Activated CD8-positive, alpha-beta memory T cell treated with anti-CD3 and anti-CD28 coated beads, Interleukin-2, amount 50 U/mL, for 48 hours (primary cell): ENCODE data around the gene OR10H3.
"Not testable (repeated sequence)": the region's sequence is repeated elsewhere in the genome, so short reads cannot be mapped to it uniquely, and the experiment has no call there.

Experiments
- DNase-seq: peaks from one replicate; pipeline ENCODE4 v3.0.0-alpha.2; 2020

Gene OR10H3

DNA sequence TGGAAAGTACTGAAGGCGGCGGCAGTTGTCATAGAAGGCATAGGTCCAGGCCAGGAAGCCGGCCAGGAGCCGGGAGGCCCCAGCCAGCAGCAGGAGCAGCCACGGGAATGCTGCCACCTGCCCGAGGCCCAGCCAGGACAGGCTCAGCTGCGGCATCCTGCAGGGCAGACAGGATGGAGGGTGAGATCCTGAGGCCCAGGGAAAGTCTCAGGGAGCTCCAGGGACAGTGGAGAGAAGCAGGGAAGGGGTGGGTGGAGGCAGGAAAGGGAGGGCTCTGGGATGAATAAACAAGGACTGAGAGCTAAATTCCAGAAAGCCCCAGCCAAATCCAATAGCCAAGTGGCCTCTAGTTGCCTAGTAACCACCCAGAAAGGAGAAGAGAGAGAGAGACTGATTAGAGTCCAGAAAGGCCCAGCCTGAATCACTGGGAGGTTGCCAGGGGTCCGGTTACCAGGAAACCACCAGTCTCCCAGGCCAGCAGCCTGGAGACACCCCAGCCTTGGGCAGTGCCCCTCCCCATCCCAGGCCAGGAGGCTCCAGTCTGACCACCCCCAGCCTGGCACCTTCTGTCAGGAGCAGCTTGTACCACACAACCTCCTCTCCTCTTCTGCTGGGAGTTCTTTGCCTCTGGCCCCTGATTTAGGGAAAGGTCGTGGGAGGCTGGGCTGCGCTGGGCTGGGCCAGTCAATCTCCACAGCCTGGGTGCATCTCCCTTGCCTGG is 42.1 kb downstream of the OR10H3 start:
- no peak for DNase-seq

DNA sequence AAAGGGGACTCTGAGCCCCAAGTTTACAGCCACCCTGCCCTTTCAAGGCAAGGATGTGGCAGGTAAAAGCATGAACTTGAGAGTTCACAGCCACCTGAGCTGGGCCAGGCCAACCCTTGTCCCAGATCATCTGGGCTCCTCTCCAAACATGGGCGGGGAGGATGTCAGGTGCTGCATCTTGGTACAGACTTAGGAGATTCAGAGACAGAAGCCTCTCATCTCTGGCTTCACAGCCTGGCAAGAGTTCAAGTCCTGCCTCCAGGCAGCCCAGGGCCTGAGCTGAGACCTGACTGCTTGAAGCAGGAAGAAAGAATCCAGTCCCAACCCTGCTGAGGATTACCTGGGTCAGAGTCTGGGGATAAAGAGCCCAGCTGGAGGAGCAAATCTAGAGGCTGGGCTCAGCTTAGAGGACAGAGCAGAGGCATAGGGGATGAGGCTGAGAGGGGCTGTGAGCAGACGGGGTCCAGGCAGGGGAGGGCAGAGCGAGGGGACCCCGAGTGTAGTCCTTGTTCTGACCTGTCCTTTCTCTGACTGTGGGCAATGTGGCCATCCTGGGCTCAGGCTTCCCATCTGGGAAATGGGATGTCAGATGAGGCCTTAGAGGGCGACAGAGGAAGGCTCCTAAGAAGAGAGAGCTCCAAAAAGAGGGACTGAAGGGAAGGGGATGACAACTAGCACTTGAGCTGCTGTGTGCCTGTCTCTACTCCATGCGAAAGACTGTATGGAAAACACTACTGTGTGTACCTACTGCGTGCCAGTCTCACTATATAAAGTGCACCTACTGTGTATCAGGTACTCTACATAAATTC is 43.0 kb downstream of the OR10H3 start:
- DNase-seq = no peak

DNA sequence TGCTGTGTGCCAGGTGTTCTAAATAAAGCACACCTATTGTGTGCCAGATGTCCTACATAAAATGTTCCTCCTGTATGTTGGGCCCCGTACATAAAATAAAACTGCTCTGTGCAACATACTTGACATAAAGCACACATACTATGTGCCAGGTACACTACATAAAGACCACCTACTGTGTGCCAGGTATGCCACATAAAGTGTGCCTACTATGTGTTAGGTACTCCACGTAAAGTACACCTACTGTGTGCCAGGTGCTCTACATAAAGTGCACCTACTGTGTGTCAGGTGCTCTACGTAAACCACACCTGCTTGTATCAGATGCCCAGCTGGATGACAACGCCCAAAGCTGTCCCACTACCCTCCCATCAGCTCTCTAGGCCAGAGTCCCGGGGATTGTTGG is 43.9 kb downstream of the OR10H3 start:
- no peak for DNase-seq

DNA sequence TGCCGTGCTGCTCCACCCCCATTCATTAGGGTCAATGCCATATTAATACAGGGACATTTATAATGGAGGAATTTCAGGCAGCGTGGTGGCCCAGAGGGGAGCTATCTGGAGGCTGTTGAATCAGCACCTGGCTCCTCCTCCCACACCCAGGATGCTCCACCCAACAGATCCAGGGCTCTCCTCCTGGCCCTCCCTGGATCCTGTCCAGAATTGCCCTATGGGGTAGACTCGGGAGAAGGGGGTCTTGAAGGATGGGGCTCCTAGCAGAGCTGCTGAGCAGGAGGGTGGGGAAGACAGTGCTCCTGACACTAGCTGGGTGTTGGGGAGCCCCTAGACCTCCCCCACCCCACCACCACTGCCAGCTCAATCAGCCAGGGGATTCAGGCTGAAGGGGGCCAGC is 44.4 kb downstream of the OR10H3 start:
- DNase-seq = no peak

DNA sequence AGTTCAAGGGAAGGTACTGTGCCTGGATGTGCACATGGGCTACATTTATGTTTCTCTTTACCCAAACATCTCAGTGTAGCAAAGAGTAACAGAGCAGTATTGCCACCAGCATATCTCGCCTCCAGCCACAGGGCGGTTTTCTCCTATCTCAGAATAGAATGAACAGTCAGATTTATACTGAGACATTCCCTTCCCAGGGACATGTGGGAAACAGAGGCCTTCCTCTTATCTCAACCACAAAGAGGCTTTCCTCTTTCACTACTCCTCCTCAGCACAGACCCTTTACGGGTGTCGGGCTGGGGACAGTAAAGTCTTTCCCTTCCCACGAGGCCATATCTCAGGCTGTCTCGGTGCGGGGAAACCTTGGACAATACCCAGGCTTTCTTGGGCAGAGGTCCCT is 45.1 kb downstream of the OR10H3 start:
- DNase-seq = not testable (repeated sequence)

DNA sequence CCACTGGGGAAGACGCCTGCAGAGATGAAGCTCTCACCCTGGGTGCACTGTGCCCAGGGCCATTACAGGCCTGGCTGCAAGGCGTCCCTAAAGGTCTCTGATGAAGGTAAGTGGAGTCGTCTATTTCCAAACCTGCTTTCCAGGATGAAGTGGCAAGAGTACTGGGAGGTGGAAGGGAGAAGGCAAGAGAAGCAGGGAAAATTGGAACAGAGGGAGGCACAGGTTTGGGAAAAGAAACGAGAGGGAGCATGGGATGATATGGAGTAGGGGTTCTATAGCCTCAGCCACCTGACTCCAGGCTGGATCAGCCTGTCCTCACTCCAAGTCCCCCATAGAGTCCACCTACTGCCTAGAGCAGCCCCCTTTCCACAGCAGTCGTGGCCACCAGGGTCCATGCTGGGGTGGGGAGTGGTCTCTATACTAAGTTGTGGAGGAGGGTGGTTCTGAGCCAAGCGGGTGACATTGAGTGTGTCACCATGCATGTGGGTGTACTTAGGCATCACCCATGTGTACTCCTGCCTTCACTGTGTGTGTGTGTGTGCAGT is 49.9 kb downstream of the OR10H3 start, which contains the start of gene OR10H5:
Gene OR10H5, plus strand, starts transcription at position 51 of the 545 bp plus-strand sequence. CDS start 6,388 bp downstream, outside the sequence.
- DNase-seq = no peak

DNA sequence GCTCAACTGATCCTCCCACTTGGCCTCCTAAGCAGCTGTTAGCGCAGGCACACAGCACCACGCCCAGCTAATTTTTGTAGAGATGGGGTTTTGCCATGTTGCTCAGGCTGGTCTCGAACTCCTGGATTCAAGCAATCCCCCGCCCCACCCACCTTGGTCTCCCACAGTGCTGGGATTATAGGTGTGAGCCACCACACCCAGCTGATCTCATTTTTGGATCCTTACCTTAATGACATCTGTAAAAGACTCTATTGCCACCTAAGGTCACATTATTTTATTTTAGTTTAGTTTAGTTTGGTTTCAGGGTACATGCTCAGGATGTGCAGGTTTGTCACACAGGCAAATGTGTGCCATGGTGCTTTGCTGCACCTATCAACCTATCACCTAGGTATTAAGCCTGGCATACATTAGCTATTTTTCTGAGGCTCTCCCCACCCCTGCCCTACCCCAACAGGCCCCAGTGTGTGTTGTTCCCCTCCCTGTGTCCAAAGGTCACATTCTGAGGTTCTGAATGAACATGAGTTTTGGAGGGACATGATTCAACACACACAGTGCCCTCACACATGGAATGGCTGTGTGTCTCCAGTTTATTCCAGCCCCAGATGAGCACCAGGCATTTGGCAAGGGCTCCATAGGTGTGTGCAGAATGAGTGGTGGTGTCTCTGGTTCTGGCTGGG is 50.9 kb downstream of the OR10H3 start:
- DNase-seq = no peak

DNA sequence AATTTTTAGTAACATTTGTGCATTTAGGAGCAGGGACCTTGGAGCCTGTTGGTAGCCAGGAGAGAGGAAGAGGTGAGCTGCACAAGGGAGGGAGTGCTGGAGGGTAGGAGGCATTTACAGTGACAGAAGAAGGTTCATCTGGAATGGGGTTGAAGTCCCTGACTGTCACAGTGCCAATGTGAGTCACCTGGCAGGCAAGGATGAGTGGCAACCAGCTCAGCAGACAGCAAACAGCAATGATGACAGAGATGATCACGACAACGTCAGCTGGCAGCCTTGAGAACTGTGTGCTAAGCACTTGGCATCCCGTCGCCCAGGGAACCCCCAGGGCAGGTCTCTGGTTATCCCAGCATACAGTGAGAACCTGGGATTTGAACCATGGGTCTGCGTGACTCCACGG is 52.3 kb downstream of the OR10H3 start:
- no peak for DNase-seq
